ENCODE results near the gene C12orf42.

The C12orf42 gene

GRCh38 chr12:103279444-103279843, 216.3 kb downstream of the C12orf42 start:
- no peak for TF ChIP-seq CTCF (IDR thresholded peaks at IDR 0.05; ENCODE audit: low read depth, low read length, missing control alignments)
- H3K4me3 ChIP-seq (replicated peaks; ENCODE audit: low read depth, low read length), result no peak overlapping the region
- no peak for DNase-seq (ENCODE audit: extremely low read depth, low read depth)

GRCh38 chr12:103278329-103278728, 217.4 kb downstream of the C12orf42 start:
- no peak for DNase-seq (ENCODE audit: extremely low read depth, low read depth)
- no peak for TF ChIP-seq CTCF (IDR thresholded peaks at IDR 0.05; ENCODE audit: low read depth, low read length, missing control alignments)
- H3K4me3 ChIP-seq (replicated peaks; ENCODE audit: low read depth, low read length), result no peak overlapping the region

- DNase-seq (ENCODE audit: extremely low read depth, low read depth), result no peak
These were observed 222.1 kb downstream of the C12orf42 start for GRCh38 chr12:103273645-103274044.

GRCh38 chr12:103272949-103273348, 222.8 kb downstream of the C12orf42 start:
- no peak overlapping the region for H3K4me3 ChIP-seq (replicated peaks; ENCODE audit: low read depth, low read length)
- no peak for TF ChIP-seq CTCF (IDR thresholded peaks at IDR 0.05; ENCODE audit: low read depth, low read length, missing control alignments)
- DNase-seq (ENCODE audit: extremely low read depth, low read depth), result no peak

More at GRCh38 chr12:103273645-103274044, 222.1 kb downstream of the C12orf42 start:
- no peak overlapping the region for H3K4me3 ChIP-seq (replicated peaks; ENCODE audit: low read depth, low read length)
- no peak for TF ChIP-seq CTCF (IDR thresholded peaks at IDR 0.05; ENCODE audit: low read depth, low read length, missing control alignments)

- no peak overlapping the region for H3K4me3 ChIP-seq (replicated peaks; ENCODE audit: low read depth, low read length)
- no peak for TF ChIP-seq CTCF (IDR thresholded peaks at IDR 0.05; ENCODE audit: low read depth, low read length, missing control alignments)
- DNase-seq (ENCODE audit: extremely low read depth, low read depth), result no peak
These were observed 225.8 kb downstream of the C12orf42 start for GRCh38 chr12:103269946-103270345.

GRCh38 chr12:103268831-103269514, 226.8 kb downstream of the C12orf42 start:
- no peak for DNase-seq (ENCODE audit: extremely low read depth, low read depth)
- TF ChIP-seq CTCF (IDR thresholded peaks at IDR 0.05; ENCODE audit: low read depth, low read length, missing control alignments), result no peak

GRCh38 chr12:103257763-103258162, 238.0 kb downstream of the C12orf42 start:
- DNase-seq (ENCODE audit: extremely low read depth, low read depth), result no peak
- H3K4me3 ChIP-seq (replicated peaks; ENCODE audit: low read depth, low read length), result no peak overlapping the region
- TF ChIP-seq CTCF (IDR thresholded peaks at IDR 0.05; ENCODE audit: low read depth, low read length, missing control alignments), result no peak

More at GRCh38 chr12:103268831-103269514, 226.8 kb downstream of the C12orf42 start:
- H3K4me3 ChIP-seq (replicated peaks; ENCODE audit: low read depth, low read length), result no peak overlapping the region
